HG03442 (cell line): ENCODE data around the gene ATE1.
"Not testable (repeated sequence)": the region's sequence is repeated elsewhere in the genome, so short reads cannot be mapped to it uniquely, and the experiment has no call there.

Experiments used
- ATAC-seq: cut with Tn5 transposase; IDR thresholded peaks from one replicate; pipeline ENCODE4 v1.9.1; 2021; ENCODE audit warnings: mild to moderate bottlenecking, moderate library complexity; ENCODE audit not compliant: unreplicated experiment

ATE1 gene

DNA sequence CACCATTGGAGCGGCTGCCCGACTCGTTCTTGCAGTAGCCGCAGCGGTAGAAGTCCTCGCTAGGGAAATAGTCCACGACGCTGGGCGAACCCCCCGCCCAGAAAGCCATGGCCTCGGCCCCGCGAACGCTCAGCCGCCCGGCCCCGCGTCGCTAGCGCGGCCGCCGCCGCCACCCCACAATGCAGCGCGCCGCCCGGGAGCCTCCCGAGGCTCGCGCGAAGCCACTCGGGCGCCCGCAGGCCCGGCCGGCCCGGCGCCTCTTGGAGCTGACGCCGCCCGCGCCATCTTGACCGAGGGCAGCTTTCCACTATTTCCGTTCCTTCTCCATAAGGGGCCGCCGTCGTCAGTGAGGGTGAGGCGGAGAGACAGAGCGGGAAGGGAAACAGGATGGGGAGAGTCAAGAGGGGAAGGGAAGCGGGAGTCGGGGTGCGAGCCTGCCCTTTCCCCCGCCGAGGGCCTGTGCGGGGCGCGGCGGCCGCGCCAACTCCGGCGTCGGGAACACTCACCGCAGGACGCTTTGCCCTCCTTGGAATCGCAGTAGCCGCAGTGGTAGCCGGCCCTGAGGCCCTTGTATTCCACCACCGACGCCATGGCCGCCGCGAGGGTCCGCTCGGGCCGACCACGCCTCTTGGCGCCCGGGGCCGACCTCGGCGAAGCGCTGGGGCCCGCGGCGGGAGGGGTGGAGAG is at the start of gene ATE1:
ATE1 (minus strand) TSS at position 191 of the 687 bp plus-strand sequence; CDS start at position 109, 82 bp downstream.
- ATAC-seq = peak; percentile 82

DNA sequence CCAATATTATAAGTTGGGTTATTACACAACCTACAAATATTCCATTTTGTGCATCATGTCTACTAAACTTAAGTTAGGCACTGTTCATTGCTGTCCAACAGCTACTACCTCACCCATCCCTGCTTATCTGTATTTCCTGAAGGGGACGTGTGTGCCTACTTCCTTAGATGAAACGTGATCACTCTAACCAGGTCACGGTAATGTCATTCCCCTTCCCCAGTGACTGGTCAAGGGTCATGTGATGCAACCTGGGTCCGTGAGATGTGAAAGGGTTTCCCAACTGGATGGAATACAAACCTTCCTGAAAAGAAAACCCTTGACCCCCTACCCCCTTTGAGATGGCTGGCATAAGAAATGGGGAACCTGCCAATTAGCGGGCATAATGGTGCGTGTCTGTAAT is 48.8 kb upstream of the ATE1 start:
- ATAC-seq = no peak

- ATAC-seq = peak; percentile 20
Measured at GRCh38 chr10:121975295-121976086, 47.7 kb upstream of the ATE1 start.

DNA sequence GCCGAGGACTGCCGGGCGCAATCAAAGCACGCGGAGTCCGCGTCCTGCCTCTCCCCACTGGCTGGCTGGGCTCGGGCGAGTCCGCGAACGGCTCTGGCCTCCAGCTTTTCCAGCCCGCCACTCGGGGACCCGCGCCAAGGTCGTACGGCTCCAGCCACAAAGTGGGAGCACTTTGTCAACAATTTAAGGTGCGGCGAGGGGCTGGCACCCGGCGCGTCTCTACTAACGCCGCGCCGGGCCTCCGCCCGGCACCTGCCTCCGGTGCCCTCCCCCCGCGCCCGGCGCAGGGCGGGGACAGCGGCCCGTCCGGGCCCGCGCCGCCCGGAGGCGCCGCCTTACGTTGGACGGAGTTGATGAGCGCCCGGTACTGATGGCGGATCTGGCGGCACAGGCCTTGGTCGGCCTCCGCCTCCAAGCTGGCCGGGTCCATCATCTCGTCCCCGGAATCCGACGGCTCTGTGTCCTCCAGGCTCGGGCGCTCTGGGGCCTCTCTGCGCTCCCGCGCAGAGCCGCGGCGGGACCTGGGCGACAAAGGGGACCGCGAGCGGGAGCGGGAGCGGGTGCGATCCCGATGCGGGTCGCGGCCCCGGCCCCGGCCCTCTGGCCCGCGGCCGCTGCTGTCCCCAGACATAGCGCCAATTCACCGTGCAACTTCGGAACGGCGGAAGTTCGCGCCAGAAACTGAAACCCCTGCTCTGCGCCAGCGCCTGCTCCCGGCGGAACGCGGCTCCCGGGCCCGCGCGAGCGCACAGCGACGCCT is 46.9 kb upstream of the ATE1 start, which contains the start of gene NSMCE4A:
NSMCE4A (minus strand) TSS at position 683 of the 760 bp plus-strand sequence; CDS start at position 631, 52 bp downstream.
- peak; percentile 78 for ATAC-seq

DNA sequence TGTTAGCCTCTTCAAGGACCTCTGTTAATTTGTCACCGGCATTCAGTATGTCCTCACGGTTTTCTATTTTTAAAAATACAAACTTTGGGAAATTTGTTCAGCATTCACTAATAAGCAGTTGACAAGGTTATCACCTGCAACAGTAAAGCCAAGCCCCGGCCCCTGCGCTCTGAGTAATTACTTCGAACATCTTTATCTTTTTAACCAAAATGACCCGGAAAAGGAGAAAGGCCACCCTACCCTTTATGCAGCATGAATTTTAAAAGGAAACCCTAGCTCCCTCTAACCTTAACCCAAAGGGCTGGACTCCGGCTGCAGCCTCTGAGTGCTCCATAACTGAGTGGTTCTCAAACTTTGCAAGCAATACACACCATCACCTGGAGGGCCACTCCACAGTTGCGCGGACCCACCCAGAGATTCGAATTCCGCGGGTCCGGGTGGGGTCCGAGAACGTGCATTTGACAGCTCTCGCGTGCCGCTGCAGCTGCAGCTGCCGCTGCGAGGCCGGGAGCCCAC is 46.2 kb upstream of the ATE1 start:
- ATAC-seq = peak; percentile 24

DNA sequence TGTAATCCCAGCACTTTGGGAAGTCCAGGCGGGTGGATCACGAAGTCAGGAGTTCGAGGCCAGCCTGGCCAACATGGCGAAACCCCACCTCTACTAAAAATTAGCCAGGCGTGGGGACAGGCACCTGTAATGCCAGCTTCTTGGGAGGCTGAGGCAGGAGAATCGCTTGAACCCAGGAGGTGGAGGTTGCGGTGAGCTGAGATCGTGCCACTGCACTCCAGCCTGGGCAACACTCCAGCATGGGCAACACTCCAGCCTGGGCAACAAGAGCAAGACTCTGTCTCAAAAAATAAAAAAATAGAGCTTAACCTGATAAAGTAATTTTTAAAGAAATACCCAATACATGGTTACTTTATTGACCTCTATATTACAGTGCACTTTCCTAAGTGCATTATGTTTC is 41.3 kb upstream of the ATE1 start:
- ATAC-seq = not testable (repeated sequence)

GRCh38 chr10:121965996-121966395 is 38.2 kb upstream of the ATE1 start:
- ATAC-seq = no peak

DNA sequence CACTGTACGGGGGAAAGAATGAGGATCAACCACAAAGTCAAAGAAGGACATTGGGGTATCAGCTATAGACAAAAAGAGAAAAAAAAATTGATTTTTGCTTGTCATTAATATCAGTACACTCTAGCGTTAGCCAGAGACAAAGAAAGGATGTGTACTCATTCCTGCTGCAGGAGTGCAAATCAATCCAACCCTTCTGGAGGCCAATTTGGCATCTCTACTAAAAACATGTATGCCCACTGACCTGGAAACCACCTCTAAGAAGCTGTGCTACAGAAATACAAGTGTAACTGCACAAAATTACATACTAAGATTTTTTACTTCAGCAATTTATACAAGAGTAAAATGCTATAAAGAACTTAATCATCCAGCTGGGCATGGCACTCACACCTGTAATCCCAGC is 33.6 kb upstream of the ATE1 start:
- no peak for ATAC-seq

GRCh38 chr10:121959671-121960070 is 31.8 kb upstream of the ATE1 start:
- ATAC-seq = no peak

GRCh38 chr10:121956111-121957061 is 28.6 kb upstream of the ATE1 start:
- ATAC-seq = no peak

- no peak for ATAC-seq
Measured at GRCh38 chr10:121952226-121952625, 24.4 kb upstream of the ATE1 start.

DNA sequence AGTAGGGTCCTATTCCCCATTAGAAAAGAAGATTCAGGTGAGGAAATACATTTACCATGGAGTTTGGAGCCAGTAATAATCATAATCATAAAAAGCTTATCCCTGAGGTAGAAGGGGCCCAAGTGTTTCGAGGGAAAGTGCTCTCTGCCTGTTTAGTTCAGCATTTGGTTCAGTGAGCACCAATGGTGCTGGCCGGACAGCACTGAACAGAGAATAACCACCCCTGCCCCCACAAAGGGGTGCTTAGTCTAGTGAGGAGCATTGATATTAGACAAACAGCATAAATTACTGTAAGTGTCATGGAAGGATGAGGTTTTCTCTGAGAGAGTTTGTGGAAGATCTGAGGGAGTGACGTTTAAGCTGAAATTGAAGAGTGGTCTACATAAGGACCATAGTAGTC is 21.6 kb upstream of the ATE1 start:
- no peak for ATAC-seq

- ATAC-seq = no peak
Measured at GRCh38 chr10:121949049-121949448, 21.2 kb upstream of the ATE1 start.

GRCh38 chr10:121947343-121948330 is 19.8 kb upstream of the ATE1 start:
- ATAC-seq = no peak

GRCh38 chr10:121942749-121943416 is 15.1 kb upstream of the ATE1 start:
- ATAC-seq = no peak

DNA sequence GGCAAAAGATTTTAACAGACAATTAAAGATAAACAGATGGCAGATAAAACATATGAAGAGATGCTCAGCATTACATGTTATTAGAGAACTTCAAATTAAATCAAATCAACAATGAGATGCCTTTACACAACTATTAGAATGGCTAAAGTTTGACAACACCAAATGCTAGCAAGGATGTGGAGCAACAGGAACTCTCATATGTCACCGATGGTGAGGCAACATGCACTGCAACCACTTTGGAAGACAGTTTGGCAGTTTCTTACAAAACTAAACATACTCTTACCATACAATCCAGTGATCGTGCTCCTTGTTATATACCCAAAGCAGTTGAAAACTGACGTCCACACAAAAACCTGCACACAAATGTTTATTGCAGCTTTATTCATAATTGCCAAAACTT is 13.7 kb upstream of the ATE1 start:
- no peak for ATAC-seq

DNA sequence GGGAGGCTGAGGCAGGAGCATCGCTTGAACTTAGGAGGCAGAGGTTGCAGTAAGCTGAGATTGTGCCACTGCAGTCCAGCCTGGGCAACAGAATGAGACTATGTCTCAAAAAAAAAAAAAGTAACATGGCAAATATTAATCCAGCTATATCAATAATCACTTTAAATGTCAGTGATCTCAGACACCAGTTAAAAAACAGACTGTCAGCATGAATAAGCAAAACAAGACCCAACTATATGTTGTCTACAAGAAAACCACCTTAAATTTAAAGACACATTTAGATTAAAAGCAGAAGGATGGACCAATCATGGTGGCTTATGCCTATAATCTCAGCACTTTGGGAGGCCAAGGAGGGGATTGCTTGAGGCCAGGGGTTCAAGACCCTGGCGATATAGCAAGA is 8.5 kb upstream of the ATE1 start:
- ATAC-seq = no peak

GRCh38 chr10:121935702-121936101 is 7.9 kb upstream of the ATE1 start:
- no peak for ATAC-seq
